ENCODE results near the gene PRKAG1.
"Not testable (repeated sequence)": the region's sequence is repeated elsewhere in the genome, so short reads cannot be mapped to it uniquely, and the experiment has no call there.

PRKAG1 gene

GRCh38 chr12:49018261-49019119, at the start of gene PRKAG1:
PRKAG1 (minus strand) TSS chr12:49018776; CDS start chr12:49018740, 36 bp downstream.
- peak; percentile 97 for DNase-seq (ENCODE audit: low spot score)

GRCh38 chr12:49066120-49066519, 47.5 kb upstream of the PRKAG1 start:
- no peak for DNase-seq (ENCODE audit: low spot score)

GRCh38 chr12:49064767-49065152, 46.2 kb upstream of the PRKAG1 start:
- no peak for DNase-seq (ENCODE audit: low spot score)

GRCh38 chr12:49061916-49062315, 43.3 kb upstream of the PRKAG1 start:
- not testable (repeated sequence) for DNase-seq (ENCODE audit: low spot score)

GRCh38 chr12:49061157-49061650, 42.6 kb upstream of the PRKAG1 start:
- DNase-seq (ENCODE audit: low spot score): no peak

- DNase-seq (ENCODE audit: low spot score): peak; percentile 94
Measured at GRCh38 chr12:49060237-49061156, 41.9 kb upstream of the PRKAG1 start, which contains the start of gene KMT2D. KMT2D (minus strand) TSS chr12:49060794; CDS start chr12:49055324, 5,470 bp downstream.

- DNase-seq (ENCODE audit: low spot score): peak; percentile 40
Measured at GRCh38 chr12:49059299-49060171, 41.0 kb upstream of the PRKAG1 start.

GRCh38 chr12:49059045-49059298, 40.4 kb upstream of the PRKAG1 start:
- no peak for DNase-seq (ENCODE audit: low spot score)

GRCh38 chr12:49058366-49059044, 39.9 kb upstream of the PRKAG1 start:
- no peak for DNase-seq (ENCODE audit: low spot score)

GRCh38 chr12:49057888-49058287, 39.3 kb upstream of the PRKAG1 start:
- no peak for DNase-seq (ENCODE audit: low spot score)

- DNase-seq (ENCODE audit: low spot score): peak; percentile 75
Measured at GRCh38 chr12:49055978-49056754, 37.6 kb upstream of the PRKAG1 start.

GRCh38 chr12:49055092-49055491, 36.5 kb upstream of the PRKAG1 start:
- no peak for DNase-seq (ENCODE audit: low spot score)

GRCh38 chr12:49054524-49054923, 35.9 kb upstream of the PRKAG1 start:
- DNase-seq (ENCODE audit: low spot score): no peak

GRCh38 chr12:49054096-49054495, 35.5 kb upstream of the PRKAG1 start:
- no peak for DNase-seq (ENCODE audit: low spot score)

- DNase-seq (ENCODE audit: low spot score): no peak
Measured at GRCh38 chr12:49052451-49053208, 34.1 kb upstream of the PRKAG1 start.

- no peak for DNase-seq (ENCODE audit: low spot score)
Measured at GRCh38 chr12:49051777-49052438, 33.3 kb upstream of the PRKAG1 start.

GRCh38 chr12:49051373-49051764, 32.8 kb upstream of the PRKAG1 start:
- DNase-seq (ENCODE audit: low spot score): no peak

GRCh38 chr12:49050507-49051372, 32.2 kb upstream of the PRKAG1 start:
- no peak for DNase-seq (ENCODE audit: low spot score)
